Measurements from ENCODE around the gene DGKH. TPM values are rescaled to one million over a fixed set of nuclear protein-coding genes. Genes with fewer than 3 reads are reported as not detected.
A peak's percentile ranks its signal among the peaks of the same experiment; 100 is the strongest.

DGKH gene
- total and polyA plus RNA-seq, 2 of the 13 experiments (the other 11 are each of a cell fraction or from before 2014, with no cell fraction given), result 0.01 to 0.13 TPM

DNA sequence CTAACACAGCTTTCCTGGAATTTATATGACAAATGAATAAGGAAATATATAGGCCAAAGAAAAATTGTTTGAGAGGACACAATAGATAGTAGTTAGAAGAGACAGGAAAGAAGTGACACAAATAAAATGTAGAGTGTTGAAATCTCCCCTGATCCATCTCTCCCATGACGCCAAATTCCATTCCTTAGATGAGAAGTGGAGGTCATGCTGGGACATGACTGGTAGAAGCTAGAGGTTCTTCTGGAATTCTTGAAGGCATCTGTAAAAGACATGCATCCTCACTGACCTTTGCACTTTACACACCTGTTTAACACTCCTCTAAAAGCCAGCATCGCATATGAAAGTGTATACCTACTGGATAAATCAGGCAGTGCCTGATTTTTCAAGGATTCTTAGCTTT lies 67.8 kb downstream of the DGKH start:
- no peaks in the 10 kb centered on the region for H3K9me3 ChIP-seq (ENCODE audit: low read length)

DNA sequence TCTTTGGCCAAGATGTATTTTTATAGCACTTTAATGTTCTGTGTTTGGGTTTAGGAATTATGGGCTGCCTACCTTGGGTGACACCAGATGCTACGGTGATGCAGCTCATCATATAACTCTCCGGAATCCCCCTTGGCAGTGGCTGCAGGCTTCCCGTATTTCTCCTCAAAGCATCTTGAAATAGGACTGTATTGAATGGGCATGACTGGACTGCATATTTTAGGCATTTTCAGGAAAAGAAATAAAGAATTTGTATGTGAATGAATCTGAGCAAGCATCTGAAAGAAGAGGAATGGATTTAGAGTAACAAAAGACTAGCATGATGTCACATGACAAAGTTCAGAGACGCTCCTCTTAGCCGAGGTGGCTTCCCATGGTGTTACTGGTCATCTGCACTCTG lies 70.6 kb downstream of the DGKH start:
- ChIA-PET CTCF (ENCODE audit: low intra/inter-chr PET ratio, low total read pairs) (no interaction called here), POLR2A (no interaction called here)
- in situ Hi-C loops (cut with HindIII; ENCODE audit: extremely low pct_ligation_motif_present, low pct_unique_long_range_greater_than_20kb), result loop anchor here (25.0 kb wide), 1 partner anchor 707 kb away; no protein-coding TSS in a partner anchor
- ATAC-seq (peak; percentile 29; the same call in 1 of the 3 replicates), FAIRE-seq (no peak), DNase-seq (ENCODE audit: low spot score) (no peak)
- WGBS (ENCODE audit: low lambda C conversion rate), result 58% methylated on average over 5 of the region's 5 CpGs
- H2AFZ ChIP-seq (ENCODE audit: low read length), result no peak overlapping the region
- no peaks in the 10 kb centered on the region for H3K4me1 ChIP-seq (ENCODE audit: insufficient read depth, low read length)
- TF ChIP-seq KDM2A (CRISPR knock-in tag; IDR thresholded peaks at IDR 0.05; ENCODE audit: borderline replicate concordance, low read depth) (no peak), ZNF879 (CRISPR knock-in tag; IDR thresholded peaks at IDR 0.05) (no peak)
- H4K20me1 ChIP-seq (ENCODE audit: insufficient read depth, low read length), result no peaks in the 10 kb centered on the region
- H3K9ac ChIP-seq (ENCODE audit: insufficient read depth, low read depth, low read length), result no peak overlapping the region
- H3K9me3 ChIP-seq (ENCODE audit: low read length), result no peaks in the 10 kb centered on the region
- no peaks in the 10 kb centered on the region for H3K79me2 ChIP-seq (ENCODE audit: insufficient read depth, low read length)
- H3K36me3 ChIP-seq (replicated peaks in 1 of 2; ENCODE audit: control insufficient read depth in 1 of 2, insufficient read depth in 2 of 2, low read length in 2 of 2), result no peaks in the 10 kb centered on the region
- H3K27me3 ChIP-seq (ENCODE audit: control insufficient read depth in 1 of 2, insufficient read depth in 2 of 2, low read length in 2 of 2), result no peaks in the 10 kb centered on the region; a peak in 1 of 5 replicates
- no peak overlapping the region for H3K27ac ChIP-seq (ENCODE audit: extremely low read length, insufficient read depth, low read length)
- BruUV-seq (replicated peaks), result no TSS peak
- H3K4me2 ChIP-seq (ENCODE audit: low read depth, low read length), result no peak overlapping the region
- intact Hi-C loops (cut with micrococcal nuclease; ENCODE audit: unreplicated experiment), result no loop called here
- H3K4me3 ChIP-seq (replicated peaks in 1 of 3; ENCODE audit: insufficient read depth in 1 of 3, low read depth in 2 of 3, low read length in 3 of 3), result no peak overlapping the region

More for the DNA sequence above, 67.8 kb downstream of the DGKH start:
- H3K4me3 ChIP-seq (replicated peaks in 1 of 3; ENCODE audit: insufficient read depth in 1 of 3, low read depth in 2 of 3, low read length in 3 of 3), result no peak overlapping the region
- TF ChIP-seq ZNF431 (CRISPR knock-in tag; IDR thresholded peaks at IDR 0.05; ENCODE audit: borderline replicate concordance, low read depth) (no peak), SKI (IDR thresholded peaks at IDR 0.05; ENCODE audit: partially characterized antibody) (no peak)
- no peaks in the 10 kb centered on the region for H3K36me3 ChIP-seq (replicated peaks in 1 of 2; ENCODE audit: control insufficient read depth in 1 of 2, insufficient read depth in 2 of 2, low read length in 2 of 2)
- BruUV-seq (replicated peaks), result no TSS peak
- no peaks in the 10 kb centered on the region; a peak in 1 of 5 replicates for H3K27me3 ChIP-seq (ENCODE audit: control insufficient read depth in 1 of 2, insufficient read depth in 2 of 2, low read length in 2 of 2)
- POLR2A ChIA-PET, result no interaction called here
- FAIRE-seq (no peak), DNase-seq (ENCODE audit: low spot score) (no peak), ATAC-seq (no peak)
- CTCF ChIA-PET (ENCODE audit: low intra/inter-chr PET ratio, low total read pairs), result no interaction called here
- H3K27ac ChIP-seq (ENCODE audit: extremely low read length, insufficient read depth, low read length), result no peak overlapping the region
- intact Hi-C loops (cut with micrococcal nuclease; ENCODE audit: unreplicated experiment), result no loop called here
- in situ Hi-C loops (cut with HindIII; ENCODE audit: extremely low pct_ligation_motif_present, low pct_unique_long_range_greater_than_20kb), result loop anchor here (25.0 kb wide), 1 partner anchor 704 kb away; no protein-coding TSS in a partner anchor
- H3K4me1 ChIP-seq (ENCODE audit: insufficient read depth, low read length), result no peaks in the 10 kb centered on the region
- H4K20me1 ChIP-seq (ENCODE audit: insufficient read depth, low read length), result no peaks in the 10 kb centered on the region
- H3K79me2 ChIP-seq (ENCODE audit: insufficient read depth, low read length), result no peaks in the 10 kb centered on the region
- no peak overlapping the region for H3K4me2 ChIP-seq (ENCODE audit: low read depth, low read length)
- no peak overlapping the region for H2AFZ ChIP-seq (ENCODE audit: low read length)
- 44% methylated on average over 2 of the region's 2 CpGs for WGBS (ENCODE audit: low lambda C conversion rate)
- no peak overlapping the region for H3K9ac ChIP-seq (ENCODE audit: insufficient read depth, low read depth, low read length)
